Endodermal cell (in vitro differentiated cells): Measurements from ENCODE around the gene SEC31A. TPM values are rescaled to one million over a fixed set of nuclear protein-coding genes. Genes with fewer than 3 reads are reported as not detected.

Source experiments
- DNase-seq: peaks from one replicate; pipeline ENCODE4 v3.0.0-alpha.2; 2017
- H3K27ac ChIP-seq: 2 replicates; pipeline ENCODE4 v1.5.1; 2013; ENCODE audit warnings: mild to moderate bottlenecking, low read depth, low read length, moderate library complexity
- H3K27me3 ChIP-seq: 2 replicates; pipeline ENCODE4 v1.6.1; 2013; ENCODE audit warnings: mild to moderate bottlenecking, low read length, moderate library complexity; ENCODE audit not compliant: insufficient read depth, control insufficient read depth, poor library complexity, severe bottlenecking
- H3K36me3 ChIP-seq: 2 replicates; pipeline ENCODE4 v1.7.0; 2013; ENCODE audit warnings: mild to moderate bottlenecking, low read length, moderate library complexity; ENCODE audit not compliant: control insufficient read depth, insufficient read depth
- H3K4me1 ChIP-seq: one replicate; pipeline ENCODE4 v1.7.0; 2013; ENCODE audit warnings: low read length; ENCODE audit not compliant: control insufficient read depth, insufficient read depth
- H3K4me3 ChIP-seq: 2 replicates; pipeline ENCODE4 v1.5.1; 2013; ENCODE audit warnings: mild to moderate bottlenecking, low read length, moderate library complexity
- H3K9ac ChIP-seq: 2 replicates; pipeline ENCODE4 v1.6.1; 2013; ENCODE audit warnings: mild to moderate bottlenecking, low read length, moderate library complexity; ENCODE audit not compliant: poor library complexity, severe bottlenecking; ENCODE audit errors: extremely low read depth
- H3K9me3 ChIP-seq: 2 replicates; pipeline ENCODE4 v1.6.1; 2013; ENCODE audit warnings: mild to moderate bottlenecking, low read length, moderate library complexity; ENCODE audit not compliant: control insufficient read depth
- H3K27ac Mint-ChIP-seq: 2 replicates; pipeline ENCODE4 v1.8.0; 2020; ENCODE audit warnings: mixed read lengths
- H3K27me3 Mint-ChIP-seq: 2 replicates; pipeline ENCODE4 v1.8.0; 2021; ENCODE audit warnings: mild to moderate bottlenecking, mixed read lengths; ENCODE audit not compliant: insufficient read depth
- H3K36me3 Mint-ChIP-seq: 2 replicates; pipeline ENCODE4 v1.8.0; 2020; ENCODE audit warnings: low read depth, mixed read lengths
- H3K4me1 Mint-ChIP-seq: 2 replicates; pipeline ENCODE4 v1.8.0; 2020; ENCODE audit warnings: mixed read lengths
- H3K4me3 Mint-ChIP-seq: 2 replicates; pipeline ENCODE4 v1.8.0; 2020; ENCODE audit warnings: mild to moderate bottlenecking, moderate library complexity, mixed read lengths
- H3K9me3 Mint-ChIP-seq: 2 replicates; pipeline ENCODE4 v1.8.0; 2020; ENCODE audit warnings: mild to moderate bottlenecking, mixed read lengths
- CTCF ChIP-seq: fragments of 200-600 bp; sonication (generic); conservative IDR thresholded peaks from 2 replicates; pipeline ENCODE4 v1.5.0; 2021; ENCODE audit warnings: antibody characterized with exemption, mild to moderate bottlenecking
- WGBS, 2 experiments: methylation state at CpG; one replicate each; pipeline versions ENCODE4 v1.1.5 to v1.1.7; 2013; ENCODE audit warnings: missing lambda C conversion rate in 2 of 2, mixed read lengths in 1 of 2; ENCODE audit not compliant: insufficient coverage in 1 of 2, insufficient read length in 1 of 2; 5-methylcytosine and 5-hydroxymethylcytosine counted together
- total RNA-seq, 2 donors: library from RNA; stranded (reverse); fragmentation: NEBNext Ultra II Directional in 1 of 2; extraction: Animal tissue kit (Norgen Biotek cat#: 25700) in 1 of 2; gene quantifications; 2 replicates in 1 of 2; 3 replicates in 1 of 2; pipeline ENCODE4 v1.2.1, GENCODE V29; 2021

SEC31A gene
- total RNA-seq, 2 donors from 2014 or later = 166 to 182 TPM

- 63 to 79% methylated on average over 3 to 8 of the region's 8 CpGs for WGBS, 2 experiments
- Histone ChIP-seq H3K4me3 (no peak overlapping the region), H3K27ac (no peak overlapping the region), H3K9ac (no peak overlapping the region), H3K36me3 (no peaks in the 10 kb centered on the region), H3K9me3 (peaks cover 10% of the 10 kb centered on the region), H3K4me1 (peaks cover 8% of the 10 kb centered on the region), H3K27me3 (peaks cover 79% of the 10 kb centered on the region)
- peaks cover 5% of the 10 kb centered on the region for H3K9me3 Mint-ChIP-seq
- H3K36me3 Mint-ChIP-seq = no peaks in the 10 kb centered on the region
- no peak for TF ChIP-seq CTCF
- H3K4me3 Mint-ChIP-seq = no peak overlapping the region
- peaks cover 91% of the 10 kb centered on the region for H3K27me3 Mint-ChIP-seq
- H3K27ac Mint-ChIP-seq = no peak overlapping the region
- peak; percentile 45 for DNase-seq
- H3K4me1 Mint-ChIP-seq = peaks cover 42% of the 10 kb centered on the region
Observed at GRCh38 chr4:82790060-82790660, 100.8 kb downstream of the SEC31A start.

GRCh38 chr4:82789025-82789776 lies 101.8 kb downstream of the SEC31A start:
- Mint-ChIP-seq H3K27me3 (peaks cover 87% of the 10 kb centered on the region), H3K36me3 (no peaks in the 10 kb centered on the region), H3K4me1 (peaks cover 51% of the 10 kb centered on the region), H3K27ac (no peak overlapping the region), H3K4me3 (no peak overlapping the region), H3K9me3 (peaks cover 5% of the 10 kb centered on the region)
- H3K36me3 ChIP-seq = no peaks in the 10 kb centered on the region
- H3K9me3 ChIP-seq = peaks cover 10% of the 10 kb centered on the region
- H3K4me3 ChIP-seq = no peak overlapping the region
- peaks cover 70% of the 10 kb centered on the region for H3K27me3 ChIP-seq
- peak; percentile 51 for DNase-seq
- peaks cover 13% of the 10 kb centered on the region for H3K4me1 ChIP-seq
- H3K9ac ChIP-seq = no peak overlapping the region
- no peak for TF ChIP-seq CTCF
- no peak overlapping the region for H3K27ac ChIP-seq
- WGBS, 2 experiments = 59 to 71% methylated on average over 6 to 7 of the region's 7 CpGs

GRCh38 chr4:82787342-82787741 lies 103.6 kb downstream of the SEC31A start:
- H3K27me3 ChIP-seq = peaks cover 51% of the 10 kb centered on the region
- H3K9me3 Mint-ChIP-seq = peaks cover 5% of the 10 kb centered on the region
- no peaks in the 10 kb centered on the region for H3K36me3 Mint-ChIP-seq
- H3K27ac ChIP-seq = no peak overlapping the region
- peaks cover 21% of the 10 kb centered on the region for H3K4me1 ChIP-seq
- peak; percentile 39 for DNase-seq
- 73% methylated on average over 4 of the region's 4 CpGs for WGBS, 2 experiments
- H3K36me3 ChIP-seq = no peaks in the 10 kb centered on the region
- no peak overlapping the region for H3K27ac Mint-ChIP-seq
- H3K4me3 Mint-ChIP-seq = no peak overlapping the region
- H3K4me1 Mint-ChIP-seq = peaks cover 60% of the 10 kb centered on the region
- no peak overlapping the region for H3K9ac ChIP-seq
- H3K9me3 ChIP-seq = peaks cover 10% of the 10 kb centered on the region
- H3K4me3 ChIP-seq = no peak overlapping the region
- peaks cover 84% of the 10 kb centered on the region for H3K27me3 Mint-ChIP-seq
- TF ChIP-seq CTCF = no peak
